HG03064 (cell line): ENCODE measurements around the gene IGSF6.
"Not testable (repeated sequence)": the region's sequence is repeated elsewhere in the genome, so short reads cannot be mapped to it uniquely, and the experiment has no call there.

ENCODE experiments used
- ATAC-seq: cut with Tn5 transposase; IDR thresholded peaks from one replicate; pipeline ENCODE4 v1.9.1; 2021; ENCODE audit warnings: low read depth; ENCODE audit not compliant: unreplicated experiment

Gene IGSF6

GRCh38 chr16:21605848-21606247 is 46.6 kb downstream of the IGSF6 start:
- ATAC-seq, result not testable (repeated sequence)

DNA sequence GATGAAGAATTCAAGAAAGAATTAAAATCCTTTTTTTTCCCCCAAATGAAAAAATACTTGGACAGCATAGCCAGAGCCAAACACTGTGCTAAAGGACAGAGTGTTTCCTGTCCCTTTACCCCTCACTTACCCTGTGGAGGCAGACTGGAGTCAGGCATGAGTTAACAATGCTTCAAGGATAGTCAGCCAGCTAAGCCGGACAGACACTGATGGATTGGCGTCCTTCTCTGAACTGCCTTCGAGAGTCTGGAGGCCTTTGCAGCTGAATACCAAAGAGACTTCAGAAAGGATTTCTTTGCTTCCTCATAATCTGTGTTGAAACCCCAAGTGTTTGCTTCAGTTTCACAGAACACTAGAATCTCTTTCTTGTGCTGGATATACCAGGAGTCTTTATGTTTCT is 48.5 kb downstream of the IGSF6 start:
- ATAC-seq, result no peak

DNA sequence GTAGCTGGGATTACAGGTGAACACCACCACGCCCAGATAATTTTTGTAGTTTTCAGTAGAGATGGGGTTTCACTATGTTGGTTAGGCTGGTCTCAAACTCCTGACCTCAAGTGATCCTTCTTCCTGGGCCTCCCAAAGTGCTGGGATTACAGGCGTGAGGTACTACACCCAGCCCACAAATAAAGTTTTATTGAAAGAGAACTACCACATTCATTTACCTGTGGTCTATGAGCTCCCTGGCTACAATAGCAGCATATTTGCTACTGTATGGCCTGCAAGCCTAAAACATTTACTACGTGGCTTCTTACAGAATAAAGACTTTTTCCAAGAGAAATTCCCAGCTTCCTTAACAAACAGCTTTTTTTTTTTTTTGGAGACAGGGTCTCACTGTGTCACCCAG is 49.6 kb downstream of the IGSF6 start:
- ATAC-seq, result no peak

- ATAC-seq, result peak; percentile 20
These were observed 52.2 kb downstream of the IGSF6 start for GRCh38 chr16:21600031-21600773.

DNA sequence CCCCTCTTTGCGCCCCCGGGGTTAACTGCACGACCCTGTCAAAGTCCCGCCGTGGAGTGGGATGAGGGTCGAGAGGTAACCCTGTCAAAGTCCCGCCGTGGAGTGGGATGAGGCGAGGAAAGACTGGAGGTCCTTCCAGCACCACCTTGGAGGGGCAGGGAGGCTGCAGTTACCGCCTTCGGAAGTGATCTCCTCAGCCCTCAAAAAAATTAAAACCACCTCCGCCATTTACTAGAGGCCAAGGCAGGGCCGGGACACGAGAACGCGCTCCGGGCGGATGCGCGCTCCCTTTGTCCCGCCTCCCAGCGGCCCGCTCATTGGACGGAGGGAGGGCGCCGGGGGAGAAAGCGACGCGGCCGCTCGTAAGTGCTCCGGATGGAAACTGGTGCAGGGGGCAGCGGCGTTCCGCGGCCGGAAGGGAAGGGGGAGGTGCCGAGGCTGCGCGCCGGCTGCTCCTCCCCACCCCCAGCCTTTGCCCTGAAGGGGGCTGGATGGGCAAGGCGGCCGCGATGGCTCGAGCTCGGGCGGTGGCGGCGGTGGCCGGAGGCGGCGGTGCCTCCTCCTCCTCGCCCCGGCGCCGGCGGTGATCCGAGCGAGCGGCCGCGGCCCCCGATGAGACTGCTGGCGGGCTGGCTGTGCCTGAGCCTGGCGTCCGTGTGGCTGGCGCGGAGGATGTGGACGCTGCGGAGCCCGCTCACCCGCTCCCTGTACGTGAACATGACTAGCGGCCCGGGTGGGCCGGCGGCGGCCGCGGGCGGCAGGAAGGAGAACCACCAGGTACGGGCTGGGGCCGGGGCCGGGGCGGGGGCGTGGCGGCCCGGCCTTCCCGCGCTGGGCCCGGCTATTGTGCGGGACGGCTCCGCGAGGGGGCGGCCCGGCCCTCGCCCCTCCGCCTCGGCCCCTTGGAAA is 53.0 kb downstream of the IGSF6 start, which contains the start of gene METTL9:
TSS of gene METTL9 (plus strand) at position 456 of the 909 bp plus-strand sequence. CDS start at position 613, 157 bp downstream.
- peak; percentile 86 for ATAC-seq

DNA sequence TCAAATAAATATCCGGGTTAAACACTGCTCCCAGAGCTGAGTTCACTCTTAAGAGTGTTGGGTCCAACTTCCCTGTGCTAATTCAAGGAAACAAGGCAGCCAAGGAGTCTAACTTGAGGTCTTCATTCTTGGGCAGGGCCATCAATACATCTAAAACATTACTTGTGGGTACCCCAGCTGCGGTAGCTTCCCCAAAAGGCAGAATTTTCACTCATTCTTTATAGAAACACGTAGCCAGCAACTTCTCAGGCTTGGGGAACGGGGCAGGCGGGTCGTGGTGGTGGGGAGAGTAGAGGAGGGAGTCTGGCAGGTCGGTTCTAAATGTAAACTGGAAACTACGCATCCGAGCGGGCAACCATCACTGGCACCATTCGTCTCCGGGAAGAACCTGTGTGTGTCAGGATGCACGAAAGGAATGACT is 53.7 kb downstream of the IGSF6 start:
- ATAC-seq, result no peak

DNA sequence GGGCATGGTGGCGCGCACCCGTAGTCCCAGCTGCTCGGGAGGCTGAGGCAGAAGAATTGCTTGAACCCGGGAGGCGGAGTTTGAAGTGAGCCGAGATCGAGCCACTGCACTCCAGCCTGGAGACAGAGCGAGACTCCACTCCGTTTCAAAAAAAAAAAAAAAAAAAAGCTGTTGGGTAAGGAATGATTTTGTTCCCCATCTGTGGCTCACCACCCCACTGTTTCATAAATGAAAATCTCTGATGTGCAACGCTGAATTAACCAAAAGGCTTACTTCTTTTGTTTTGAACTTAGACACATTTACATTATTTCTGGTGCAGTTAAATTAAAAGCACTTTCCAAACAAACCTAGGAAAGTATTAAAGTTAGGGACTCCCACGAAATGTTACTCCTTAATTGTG is 54.2 kb downstream of the IGSF6 start:
- no peak for ATAC-seq

DNA sequence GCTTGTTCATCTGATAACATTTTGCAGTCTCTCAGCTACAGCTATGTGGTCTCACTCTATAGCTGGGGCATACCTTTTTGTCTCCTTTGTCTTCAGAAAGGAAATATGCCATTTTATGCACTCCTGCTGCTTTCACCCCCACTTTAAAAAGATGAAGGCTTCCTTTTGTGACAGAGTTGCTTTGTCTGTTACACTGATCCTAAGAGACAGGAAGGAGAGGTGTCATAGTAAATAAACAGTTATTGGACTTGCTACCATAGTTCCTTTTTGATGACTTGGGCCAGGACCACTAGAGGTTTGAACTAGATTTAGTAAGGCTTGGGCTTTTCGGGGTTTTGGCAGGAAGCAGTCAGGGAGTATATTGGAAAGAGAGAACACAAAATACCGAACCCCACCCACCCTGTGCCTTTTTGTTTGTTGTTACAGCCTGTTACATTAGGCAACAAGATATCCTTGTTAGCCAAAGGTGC is 54.8 kb downstream of the IGSF6 start:
- no peak for ATAC-seq

DNA sequence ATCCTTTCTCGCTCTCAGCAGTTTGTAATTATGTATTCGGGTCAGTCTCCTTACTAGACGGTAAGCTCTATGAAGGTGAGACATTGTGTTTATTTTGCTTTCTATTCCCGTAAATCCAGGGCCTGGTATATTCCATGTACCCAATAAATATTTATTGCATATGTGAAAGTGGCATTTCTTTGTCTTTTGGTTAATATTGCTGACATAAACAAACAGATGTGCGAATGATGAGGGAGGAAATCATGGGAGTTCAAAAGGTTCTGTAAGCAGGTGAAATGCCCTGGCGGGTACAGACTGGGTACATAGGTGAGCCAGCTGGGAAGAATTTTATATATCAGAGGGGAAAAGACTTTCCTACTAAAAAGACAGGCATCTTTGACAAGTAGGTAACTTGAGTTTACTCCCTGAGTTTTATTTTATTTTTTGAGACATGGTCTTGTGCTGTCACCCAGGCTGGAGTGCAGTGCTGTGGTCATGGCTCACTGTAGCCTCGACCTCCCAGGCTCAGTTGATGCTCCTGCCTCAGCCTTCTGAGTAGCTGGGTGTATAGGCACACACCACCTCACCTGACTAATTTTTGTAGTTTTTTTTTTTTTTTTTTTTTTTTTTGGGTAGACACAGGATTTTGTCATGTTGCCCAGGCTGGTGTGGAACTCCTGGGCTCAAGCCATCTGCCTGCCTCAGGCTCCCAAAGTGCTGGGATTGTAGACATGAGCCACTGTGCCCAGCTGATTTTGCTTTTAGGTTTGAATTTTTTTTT is 58.7 kb downstream of the IGSF6 start:
- ATAC-seq, result no peak

DNA sequence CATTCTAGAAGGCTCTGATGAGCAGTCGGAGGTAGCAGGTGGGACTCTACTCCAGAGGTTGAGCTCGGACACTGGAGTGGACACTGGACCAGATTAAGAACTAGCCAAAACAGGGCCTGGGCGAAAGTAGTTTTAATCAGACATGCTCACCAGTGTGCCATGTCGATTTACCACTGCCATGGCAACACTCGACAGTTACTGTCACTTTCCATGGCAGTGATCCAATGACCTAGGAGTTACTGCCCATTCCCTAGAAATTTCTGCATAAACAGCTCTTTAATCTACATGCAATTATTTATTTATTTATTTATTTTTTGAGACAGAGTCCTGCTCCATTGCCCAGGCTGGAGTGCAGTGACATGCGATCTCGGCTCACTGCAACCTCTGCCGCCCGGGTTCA is 60.2 kb downstream of the IGSF6 start:
- ATAC-seq, result no peak

- ATAC-seq, result no peak
These were observed 61.6 kb downstream of the IGSF6 start for GRCh38 chr16:21590796-21591195.

DNA sequence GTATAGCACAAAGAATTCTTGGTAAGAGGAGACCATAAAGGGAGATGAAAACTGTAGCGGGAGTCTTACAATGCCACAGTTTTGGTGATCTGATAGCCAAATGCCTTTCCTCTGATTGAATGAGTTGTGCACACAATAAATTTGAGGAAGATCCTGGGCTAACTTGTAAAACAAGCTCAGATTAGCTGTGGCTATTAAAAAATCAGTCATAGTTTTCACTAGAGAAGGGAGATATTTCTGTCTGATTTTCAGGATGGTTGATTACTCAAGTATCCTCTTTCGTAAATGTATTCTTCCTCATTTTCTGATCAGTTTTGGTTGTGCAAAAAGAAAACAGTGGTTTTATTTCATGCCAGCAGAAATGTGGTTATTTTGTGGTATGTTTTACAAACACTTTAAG is 62.1 kb downstream of the IGSF6 start:
- no peak for ATAC-seq

DNA sequence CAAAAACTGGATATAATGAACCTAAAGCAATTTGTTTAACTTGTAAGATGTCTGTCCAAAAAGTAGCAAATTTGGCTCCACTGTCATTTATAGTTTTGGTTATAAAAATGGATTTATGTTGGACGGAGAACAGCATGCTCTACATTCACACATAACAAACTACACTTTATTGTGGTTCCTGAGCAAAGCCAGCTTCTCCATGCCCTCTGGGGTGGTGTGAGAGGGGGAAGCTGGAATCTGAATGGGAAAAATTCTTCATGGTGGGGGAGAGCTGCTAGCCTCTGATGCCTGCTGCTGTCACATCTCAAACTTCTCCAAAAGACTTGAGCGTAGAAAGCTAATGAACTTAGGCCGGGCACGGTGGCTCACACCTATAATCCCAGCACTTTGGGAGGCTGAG is 62.9 kb downstream of the IGSF6 start:
- ATAC-seq, result no peak
